Measurements from ENCODE around the gene MAP3K19. TPM values are rescaled to one million over a fixed set of nuclear protein-coding genes. Genes with fewer than 3 reads are reported as not detected.
A peak's percentile ranks its signal among the peaks of the same experiment; 100 is the strongest.
"Not testable (repeated sequence)": the region's sequence is repeated elsewhere in the genome, so short reads cannot be mapped to it uniquely, and the experiment has no call there.

Gene MAP3K19
- total RNA-seq: not detected

- Mint-ChIP-seq H3K27ac (no peak within 1 kb of the TSS), H3K4me3 (no peak within 1 kb of the TSS), H3K36me3 (peaks cover 1% of the 10 kb centered on the region), H3K4me1 (peaks cover 9% of the 10 kb centered on the region), H3K27me3 (peaks cover under 1% of the 10 kb centered on the region), H3K9me3 (peaks cover 2% of the 10 kb centered on the region)
- DNase-seq: no peak
These were observed at the start of gene MAP3K19 for GRCh38 chr2:135047300-135047699. Gene MAP3K19 (minus strand): TSS chr2:135047447. CDS start chr2:135024647, 22,800 bp downstream.

GRCh38 chr2:135096665-135097446 is 49.6 kb upstream of the MAP3K19 start:
- Mint-ChIP-seq H3K36me3 (peaks cover 34% of the 10 kb centered on the region), H3K27ac (no peak overlapping the region), H3K9me3 (no peaks in the 10 kb centered on the region), H3K27me3 (no peaks in the 10 kb centered on the region), H3K4me3 (no peak overlapping the region), H3K4me1 (peaks cover 26% of the 10 kb centered on the region)
- DNase-seq: no peak

- DNase-seq: no peak
- no peaks in the 10 kb centered on the region for H3K27me3 Mint-ChIP-seq
- H3K9me3 Mint-ChIP-seq: no peaks in the 10 kb centered on the region
- H3K36me3 Mint-ChIP-seq: peaks cover 31% of the 10 kb centered on the region
- no peak overlapping the region for H3K4me3 Mint-ChIP-seq
- H3K27ac Mint-ChIP-seq: no peak overlapping the region
- peaks cover 26% of the 10 kb centered on the region for H3K4me1 Mint-ChIP-seq
These were observed 48.3 kb upstream of the MAP3K19 start for GRCh38 chr2:135095591-135095990.

GRCh38 chr2:135094508-135094907 is 47.3 kb upstream of the MAP3K19 start:
- no peak overlapping the region for H3K4me3 Mint-ChIP-seq
- H3K27me3 Mint-ChIP-seq: no peaks in the 10 kb centered on the region
- H3K36me3 Mint-ChIP-seq: peaks cover 33% of the 10 kb centered on the region
- H3K4me1 Mint-ChIP-seq: peaks cover 21% of the 10 kb centered on the region
- no peak for DNase-seq
- H3K27ac Mint-ChIP-seq: peak overlapping the region; percentile 32
- H3K9me3 Mint-ChIP-seq: no peaks in the 10 kb centered on the region

- H3K36me3 Mint-ChIP-seq: peaks cover 37% of the 10 kb centered on the region
- peaks cover 16% of the 10 kb centered on the region for H3K4me1 Mint-ChIP-seq
- no peak overlapping the region for H3K27ac Mint-ChIP-seq
- peaks cover 5% of the 10 kb centered on the region for H3K9me3 Mint-ChIP-seq
- no peaks in the 10 kb centered on the region for H3K27me3 Mint-ChIP-seq
- DNase-seq: no peak
- no peak overlapping the region for H3K4me3 Mint-ChIP-seq
These were observed 46.6 kb upstream of the MAP3K19 start for GRCh38 chr2:135093670-135094330.

- H3K27me3 Mint-ChIP-seq: no peaks in the 10 kb centered on the region
- H3K36me3 Mint-ChIP-seq: peaks cover 41% of the 10 kb centered on the region
- H3K27ac Mint-ChIP-seq: no peak overlapping the region
- H3K4me3 Mint-ChIP-seq: no peak overlapping the region
- peaks cover 16% of the 10 kb centered on the region for H3K4me1 Mint-ChIP-seq
- H3K9me3 Mint-ChIP-seq: peaks cover 6% of the 10 kb centered on the region
- DNase-seq: no peak
These were observed 45.9 kb upstream of the MAP3K19 start for GRCh38 chr2:135093193-135093592.

GRCh38 chr2:135091681-135092080 is 44.4 kb upstream of the MAP3K19 start:
- Mint-ChIP-seq H3K4me3 (no peak overlapping the region), H3K27me3 (no peaks in the 10 kb centered on the region), H3K9me3 (peaks cover 9% of the 10 kb centered on the region), H3K27ac (no peak overlapping the region), H3K36me3 (peaks cover 51% of the 10 kb centered on the region), H3K4me1 (peaks cover 20% of the 10 kb centered on the region)
- DNase-seq: no peak

GRCh38 chr2:135089597-135089996 is 42.4 kb upstream of the MAP3K19 start:
- Mint-ChIP-seq H3K9me3 (peaks cover 13% of the 10 kb centered on the region), H3K36me3 (peaks cover 49% of the 10 kb centered on the region), H3K4me1 (peaks cover 22% of the 10 kb centered on the region)
- not testable (repeated sequence) for H3K27me3 Mint-ChIP-seq, H3K27ac Mint-ChIP-seq, H3K4me3 Mint-ChIP-seq, DNase-seq

- Mint-ChIP-seq H3K36me3 (peaks cover 63% of the 10 kb centered on the region), H3K27ac (no peak overlapping the region), H3K9me3 (peaks cover 13% of the 10 kb centered on the region), H3K4me3 (no peak overlapping the region), H3K4me1 (peaks cover 19% of the 10 kb centered on the region), H3K27me3 (no peaks in the 10 kb centered on the region)
- no peak for DNase-seq
These were observed 39.0 kb upstream of the MAP3K19 start for GRCh38 chr2:135086222-135086621.

- Mint-ChIP-seq H3K4me1 (peaks cover 7% of the 10 kb centered on the region), H3K27ac (no peak overlapping the region), H3K4me3 (no peak overlapping the region), H3K36me3 (peaks cover 55% of the 10 kb centered on the region), H3K9me3 (peaks cover 9% of the 10 kb centered on the region), H3K27me3 (no peaks in the 10 kb centered on the region)
- no peak for DNase-seq
These were observed 31.2 kb upstream of the MAP3K19 start for GRCh38 chr2:135078417-135078816.

GRCh38 chr2:135076556-135076955 is 29.3 kb upstream of the MAP3K19 start:
- Mint-ChIP-seq H3K27ac (no peak overlapping the region), H3K36me3 (peaks cover 54% of the 10 kb centered on the region), H3K4me1 (peaks cover 7% of the 10 kb centered on the region), H3K4me3 (no peak overlapping the region), H3K9me3 (peaks cover 21% of the 10 kb centered on the region), H3K27me3 (no peaks in the 10 kb centered on the region)
- DNase-seq: no peak

- Mint-ChIP-seq H3K4me3 (no peak overlapping the region), H3K4me1 (peaks cover 16% of the 10 kb centered on the region), H3K27ac (no peak overlapping the region), H3K36me3 (peaks cover 57% of the 10 kb centered on the region), H3K27me3 (no peaks in the 10 kb centered on the region), H3K9me3 (peaks cover 24% of the 10 kb centered on the region)
- no peak for DNase-seq
These were observed 27.0 kb upstream of the MAP3K19 start for GRCh38 chr2:135074216-135074615.

GRCh38 chr2:135072125-135072997 is 25.1 kb upstream of the MAP3K19 start:
- H3K4me3 Mint-ChIP-seq: no peak overlapping the region
- no peaks in the 10 kb centered on the region for H3K27me3 Mint-ChIP-seq
- peaks cover 23% of the 10 kb centered on the region for H3K9me3 Mint-ChIP-seq
- H3K4me1 Mint-ChIP-seq: peaks cover 25% of the 10 kb centered on the region
- peaks cover 54% of the 10 kb centered on the region for H3K36me3 Mint-ChIP-seq
- DNase-seq: no peak
- H3K27ac Mint-ChIP-seq: no peak overlapping the region

GRCh38 chr2:135066710-135067109 is 19.5 kb upstream of the MAP3K19 start:
- Mint-ChIP-seq H3K27ac (no peak overlapping the region), H3K4me3 (no peak overlapping the region), H3K4me1 (peaks cover 49% of the 10 kb centered on the region), H3K27me3 (no peaks in the 10 kb centered on the region), H3K36me3 (peaks cover 72% of the 10 kb centered on the region), H3K9me3 (peaks cover 17% of the 10 kb centered on the region)
- DNase-seq: no peak

- H3K9me3 Mint-ChIP-seq: peaks cover 12% of the 10 kb centered on the region
- no peak for DNase-seq
- H3K27ac Mint-ChIP-seq: peak overlapping the region; percentile 71
- peaks cover 71% of the 10 kb centered on the region for H3K36me3 Mint-ChIP-seq
- H3K27me3 Mint-ChIP-seq: no peaks in the 10 kb centered on the region
- H3K4me3 Mint-ChIP-seq: no peak overlapping the region
- H3K4me1 Mint-ChIP-seq: peaks cover 44% of the 10 kb centered on the region
These were observed 16.9 kb upstream of the MAP3K19 start for GRCh38 chr2:135064149-135064548.
